Stimulated activated CD4-positive, alpha-beta T cell treated with anti-CD3 and anti-CD28 coated beads, Interleukin-4, amount 100 ng/mL, for 4 hours (primary cell): ENCODE results near the gene MS4A18.
"Not testable (repeated sequence)": the region's sequence is repeated elsewhere in the genome, so short reads cannot be mapped to it uniquely, and the experiment has no call there.

Source experiments
- DNase-seq, 2 experiments: peaks; one replicate each; pipeline ENCODE4 v3.0.0-alpha.2; 2020

MS4A18 gene

DNA sequence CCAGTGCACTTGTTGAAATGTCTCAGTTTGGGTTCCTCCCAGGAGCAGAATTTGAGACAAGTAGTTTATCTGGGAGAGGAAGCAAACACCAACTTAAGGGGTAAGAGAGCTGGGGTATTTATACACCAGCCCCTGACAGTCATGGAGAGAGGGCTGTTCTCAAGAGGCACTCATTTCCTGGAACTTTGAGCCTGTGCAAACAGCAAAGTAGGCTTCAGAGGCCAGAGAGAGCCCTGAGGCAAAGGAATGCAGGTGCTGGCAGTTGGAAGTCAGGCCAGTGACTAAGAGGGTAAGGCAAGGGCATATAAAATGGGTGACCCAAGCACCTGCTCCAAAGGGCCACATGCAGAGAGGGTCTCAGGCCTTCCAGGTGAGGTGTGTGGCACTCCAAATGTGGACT, 16.1 kb downstream of the MS4A18 start:
- no peak for DNase-seq

DNA sequence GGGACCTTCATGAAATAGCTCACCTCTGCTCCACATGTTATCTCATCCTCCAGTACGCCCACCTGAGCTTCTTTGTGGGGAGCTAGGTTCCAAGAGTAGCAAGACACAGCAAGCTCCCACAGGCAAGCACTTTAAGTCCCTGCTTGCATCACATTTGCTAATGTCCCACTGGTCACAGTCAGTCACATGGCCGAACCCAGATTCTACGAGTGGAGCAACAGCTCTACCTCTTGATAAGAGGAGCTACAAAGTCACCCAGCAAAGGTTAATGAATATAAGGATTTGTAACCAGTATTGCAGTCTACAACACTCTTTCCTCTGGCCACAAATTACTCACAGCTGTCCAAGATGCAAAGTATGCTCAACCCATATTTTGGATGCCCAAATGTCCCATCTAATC, 16.9 kb downstream of the MS4A18 start:
- no peak for DNase-seq

DNA sequence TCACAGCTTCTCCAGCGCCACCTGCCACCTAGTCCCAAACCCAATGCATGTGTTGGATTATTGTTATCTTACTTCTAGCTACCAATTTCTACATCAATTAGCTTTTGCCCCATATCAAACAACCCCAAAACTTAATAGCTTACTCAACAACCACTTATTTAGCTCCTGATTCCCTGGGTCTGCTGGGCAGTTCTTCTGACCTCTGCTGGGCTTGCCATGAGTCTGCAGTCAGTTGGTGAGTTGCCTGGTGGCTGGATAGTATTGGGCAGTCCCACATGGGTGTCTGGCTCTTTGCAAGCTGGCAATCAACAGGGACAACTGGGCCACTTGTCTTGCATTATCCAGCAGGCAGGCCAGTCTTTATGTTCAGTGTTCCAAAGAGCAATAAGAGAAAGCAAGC, 18.5 kb downstream of the MS4A18 start:
- DNase-seq, result no peak

DNA sequence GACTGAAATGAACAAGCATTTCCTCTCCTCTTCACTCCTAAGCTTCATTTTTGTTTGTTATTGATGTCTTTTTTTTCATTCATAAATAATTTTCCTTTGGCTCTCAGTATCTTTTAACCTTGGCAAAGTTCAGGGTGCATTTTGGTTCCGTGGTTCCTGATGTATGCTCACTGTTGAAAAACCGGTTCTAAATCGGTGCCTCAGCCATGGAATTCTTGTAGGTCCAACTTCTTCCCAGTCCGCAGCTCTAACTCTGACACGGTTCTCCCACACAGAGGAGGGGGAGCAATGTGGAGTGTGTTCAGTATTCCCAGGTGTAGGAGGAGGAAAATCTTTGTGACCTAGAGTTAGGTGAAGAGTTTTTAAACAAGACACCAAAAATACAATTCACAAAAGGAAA, 19.6 kb downstream of the MS4A18 start:
- DNase-seq, result no peak

DNA sequence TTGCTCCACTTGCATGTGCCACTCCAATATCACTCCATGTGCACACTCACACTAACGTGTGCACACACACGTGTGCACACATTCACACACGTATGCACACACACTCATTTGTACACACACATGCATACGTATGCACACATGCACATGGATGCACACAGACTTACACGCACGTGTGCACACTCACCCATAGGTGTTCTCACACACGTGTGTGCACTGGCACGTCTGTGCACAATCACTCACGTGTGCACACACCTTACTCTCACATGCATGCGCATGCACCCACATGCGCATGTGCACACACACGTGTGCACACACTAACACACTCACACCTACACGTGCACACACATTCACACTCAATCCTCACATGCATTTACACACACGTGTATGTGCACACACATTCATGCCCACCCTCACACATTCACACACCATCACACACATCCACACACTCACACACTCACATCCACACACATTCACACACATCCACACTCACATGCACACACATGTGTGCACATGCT, 22.9 kb downstream of the MS4A18 start:
- no peak for DNase-seq

DNA sequence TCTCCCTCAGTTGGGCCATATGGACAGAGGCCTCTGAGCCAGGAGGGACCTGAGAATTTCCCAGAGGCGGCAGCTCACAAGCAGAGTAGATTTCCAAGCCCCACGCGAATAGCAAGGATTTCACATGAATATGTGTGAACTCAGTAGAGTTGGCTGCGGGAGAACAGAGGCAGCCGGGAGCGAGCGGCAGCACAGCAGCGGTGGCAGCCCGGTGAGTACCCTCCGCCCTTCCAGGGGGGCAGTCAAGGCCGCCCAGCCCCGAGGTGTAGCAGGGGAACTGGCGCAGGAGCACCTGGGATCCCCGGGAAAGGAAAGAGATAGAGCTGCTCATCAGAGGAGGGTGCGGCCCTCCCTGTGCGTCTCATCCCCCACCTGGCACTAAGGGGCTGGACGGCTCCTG, 23.7 kb downstream of the MS4A18 start:
- no peak for DNase-seq

DNA sequence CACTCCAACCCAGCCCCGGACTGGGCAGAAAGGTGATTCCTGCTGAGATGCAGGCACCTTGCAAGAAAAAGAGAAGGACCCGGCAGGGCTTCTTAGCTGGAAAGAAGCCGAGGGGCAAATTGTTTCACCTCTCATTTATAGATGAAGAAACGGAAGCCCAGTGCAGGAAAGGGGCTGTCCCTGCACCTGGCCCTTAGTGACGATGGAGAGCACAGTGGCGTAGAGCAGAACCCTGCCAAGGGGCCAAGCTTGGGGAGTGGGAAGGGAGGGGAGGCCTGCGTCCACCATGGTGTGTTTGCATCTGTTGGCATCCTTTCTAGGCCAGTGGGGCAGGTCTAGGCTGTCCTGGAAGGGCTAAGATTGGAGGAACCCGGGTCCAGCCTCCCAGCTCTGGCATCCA, 24.3 kb downstream of the MS4A18 start:
- DNase-seq, result no peak

DNA sequence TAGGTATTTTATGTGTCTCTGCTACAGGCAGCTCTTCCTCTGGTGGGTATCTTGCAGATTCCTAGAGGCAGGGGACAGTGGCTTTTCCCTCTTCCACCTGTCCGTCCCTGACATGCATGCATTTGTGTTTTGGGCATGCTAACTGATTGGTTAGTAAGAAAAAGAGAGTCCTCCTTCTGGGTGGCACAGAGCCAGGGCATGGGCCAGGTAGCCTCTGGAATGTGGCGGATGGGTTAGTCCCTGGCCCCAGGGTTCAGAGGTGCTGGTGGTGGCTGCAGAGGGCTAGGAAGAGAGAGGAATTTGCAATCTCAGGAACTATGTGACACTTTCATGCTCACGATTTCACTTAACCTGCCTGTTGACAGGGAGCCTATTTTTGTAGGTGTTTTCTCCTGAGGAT, 26.4 kb downstream of the MS4A18 start:
- DNase-seq, result no peak

DNA sequence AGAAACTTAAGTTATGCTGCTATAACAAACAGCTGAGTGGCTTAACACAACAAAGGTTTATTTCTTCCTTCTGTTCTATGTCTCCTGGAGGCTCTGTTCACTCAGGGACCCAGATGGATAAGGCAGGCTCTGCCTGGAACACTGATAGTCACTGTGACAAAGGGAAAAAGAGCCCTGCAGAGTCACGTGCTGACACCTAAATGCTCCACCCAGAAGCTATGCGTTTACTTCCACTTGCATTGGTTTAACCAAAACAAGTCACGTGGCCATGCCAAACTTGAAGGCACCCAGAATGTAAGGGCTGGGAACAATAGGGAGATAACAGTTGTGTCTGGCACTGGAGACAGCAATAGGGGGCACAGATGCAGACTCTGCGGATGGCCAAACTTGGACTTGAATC, 28.8 kb downstream of the MS4A18 start:
- DNase-seq, result no peak

DNA sequence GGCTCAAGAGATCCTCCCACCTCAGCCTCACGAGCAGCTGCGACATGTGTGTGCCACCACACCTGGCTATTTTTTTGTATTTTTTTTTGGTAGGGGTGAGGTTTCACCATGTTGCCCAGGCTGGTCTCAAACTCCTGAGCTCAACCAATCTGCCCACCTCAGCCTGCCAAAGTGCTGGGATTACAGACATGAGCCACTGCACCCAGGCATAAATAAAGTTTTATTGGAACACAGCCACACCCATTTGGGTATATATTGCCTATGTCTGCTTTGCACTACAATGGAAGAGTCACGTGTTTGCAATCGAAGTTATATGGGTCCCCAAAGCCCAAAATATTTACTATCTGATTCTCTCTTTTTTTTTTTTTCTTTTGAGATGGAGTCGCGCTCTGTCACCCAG, 30.4 kb downstream of the MS4A18 start:
- no peak for DNase-seq

DNA sequence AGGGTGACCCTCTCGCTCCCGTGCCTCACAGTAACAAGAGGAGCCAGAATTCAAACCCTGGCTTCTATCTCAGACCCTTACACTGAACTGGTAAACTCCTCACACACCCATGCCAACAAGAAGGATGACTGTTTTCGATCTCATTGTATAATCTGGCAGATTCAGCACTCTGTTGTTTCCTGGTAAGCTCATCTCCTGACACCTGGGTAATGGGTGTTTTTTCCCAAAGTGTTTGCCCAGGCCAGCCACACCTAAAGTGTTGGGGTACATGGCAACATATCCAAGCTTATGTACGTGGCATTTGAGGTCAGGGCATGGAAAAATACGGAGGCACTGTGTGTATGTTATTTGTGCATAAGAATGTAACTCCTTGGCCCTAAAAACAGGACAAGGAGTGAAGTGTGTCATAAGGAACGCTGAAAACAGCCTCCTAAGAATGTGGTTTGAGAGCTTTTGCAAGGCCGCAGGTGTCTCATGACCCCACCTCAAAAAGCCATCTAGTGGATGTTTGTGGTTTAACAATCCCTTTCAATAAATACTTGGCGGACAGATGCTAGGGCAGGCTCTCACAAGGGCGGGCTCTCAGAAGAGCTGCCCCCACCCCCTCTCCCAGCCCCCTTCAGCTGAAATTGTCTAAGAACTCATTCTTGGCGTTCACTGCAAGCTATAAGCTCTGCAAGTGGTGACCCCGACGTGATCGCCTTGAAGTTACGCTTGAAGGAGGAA, 31.9 kb downstream of the MS4A18 start, which contains the start of gene MS4A15:
Gene MS4A15, plus strand, starts transcription at position 561 of the 726 bp plus-strand sequence. CDS start 6,867 bp downstream, outside the sequence.
- DNase-seq, result no peak

DNA sequence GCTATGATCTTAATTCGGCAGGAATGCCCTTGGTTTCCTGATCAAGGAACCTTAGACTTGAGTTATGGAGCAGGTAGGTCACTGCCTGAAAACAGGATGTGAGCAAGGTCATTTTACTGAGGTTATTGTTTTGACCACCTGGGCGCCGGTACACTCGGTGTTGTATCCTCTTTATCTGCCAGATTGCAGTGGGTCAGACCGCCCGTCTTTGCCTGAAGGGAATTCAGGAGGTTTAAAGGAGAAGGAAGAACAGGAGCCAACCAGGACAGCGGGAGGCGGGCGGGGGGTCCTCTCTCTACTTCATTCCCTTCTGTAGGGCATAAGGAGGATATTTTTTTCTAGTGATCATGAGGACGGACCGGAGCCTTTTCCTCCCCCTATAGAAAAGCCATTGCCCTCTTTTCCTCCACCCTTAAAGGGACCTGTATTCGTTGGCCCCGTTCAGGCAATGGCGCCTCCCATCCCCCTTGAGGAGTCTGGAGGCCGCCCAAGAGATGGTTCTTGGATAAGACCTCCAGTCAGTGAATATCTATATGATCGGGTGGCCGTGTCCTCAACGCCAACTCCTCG, 32.8 kb downstream of the MS4A18 start:
- no peak for DNase-seq

DNA sequence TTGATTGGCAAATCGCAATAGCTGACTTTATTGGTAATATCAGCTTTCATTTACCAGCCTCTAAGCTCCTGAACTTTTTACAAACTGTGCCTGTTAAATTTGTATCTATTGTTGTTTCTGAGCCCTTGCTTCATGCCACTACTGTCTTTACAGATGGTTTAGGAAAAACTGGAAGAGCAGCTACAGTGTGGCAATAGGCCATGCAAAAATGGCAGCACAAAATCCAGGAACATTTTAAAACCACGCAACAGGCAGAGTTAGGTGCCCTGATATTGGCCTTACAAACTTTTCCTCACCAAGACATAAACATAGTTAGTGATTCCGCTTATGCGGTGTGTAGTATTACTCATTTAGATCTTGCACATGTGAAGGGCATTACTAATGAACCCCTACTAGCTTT, 34.2 kb downstream of the MS4A18 start:
- not testable (repeated sequence) for DNase-seq

DNA sequence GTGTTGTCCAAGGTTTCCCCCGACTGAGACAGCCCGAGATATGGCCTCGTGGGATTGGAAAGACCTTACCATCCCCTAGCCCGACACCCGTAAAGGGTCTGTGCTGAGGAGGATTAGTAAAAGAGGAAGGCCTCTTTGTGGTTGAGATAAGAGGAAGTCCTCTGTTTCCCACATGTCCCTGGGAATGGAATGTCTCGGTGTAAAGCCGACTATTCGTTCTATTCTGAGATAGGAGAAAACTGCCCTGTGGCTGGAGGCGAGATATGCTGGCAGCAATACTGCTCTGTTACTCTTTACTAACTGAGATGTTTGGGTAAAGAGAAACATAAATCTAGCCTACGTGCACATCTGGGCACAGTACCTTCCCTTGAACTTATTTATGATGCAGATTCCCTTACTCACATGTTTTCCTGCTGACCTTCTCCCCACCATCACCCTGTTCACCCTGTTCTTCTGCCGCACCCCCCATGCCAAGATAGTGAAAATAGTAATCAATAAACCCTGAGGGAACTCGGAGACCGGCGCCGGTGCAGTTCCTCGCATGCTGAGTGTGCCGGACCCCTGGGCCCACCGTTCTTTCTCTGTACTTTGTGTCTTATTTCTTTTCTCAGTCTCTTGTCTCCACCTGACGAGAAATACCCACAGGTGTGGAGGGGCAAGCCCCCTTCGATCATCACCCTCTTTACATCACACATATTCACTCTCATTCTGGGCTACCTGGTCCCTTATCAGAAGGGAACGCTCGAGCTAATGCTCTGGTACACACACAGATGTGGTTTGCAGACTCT, 35.1 kb downstream of the MS4A18 start:
- DNase-seq, result not testable (repeated sequence)

DNA sequence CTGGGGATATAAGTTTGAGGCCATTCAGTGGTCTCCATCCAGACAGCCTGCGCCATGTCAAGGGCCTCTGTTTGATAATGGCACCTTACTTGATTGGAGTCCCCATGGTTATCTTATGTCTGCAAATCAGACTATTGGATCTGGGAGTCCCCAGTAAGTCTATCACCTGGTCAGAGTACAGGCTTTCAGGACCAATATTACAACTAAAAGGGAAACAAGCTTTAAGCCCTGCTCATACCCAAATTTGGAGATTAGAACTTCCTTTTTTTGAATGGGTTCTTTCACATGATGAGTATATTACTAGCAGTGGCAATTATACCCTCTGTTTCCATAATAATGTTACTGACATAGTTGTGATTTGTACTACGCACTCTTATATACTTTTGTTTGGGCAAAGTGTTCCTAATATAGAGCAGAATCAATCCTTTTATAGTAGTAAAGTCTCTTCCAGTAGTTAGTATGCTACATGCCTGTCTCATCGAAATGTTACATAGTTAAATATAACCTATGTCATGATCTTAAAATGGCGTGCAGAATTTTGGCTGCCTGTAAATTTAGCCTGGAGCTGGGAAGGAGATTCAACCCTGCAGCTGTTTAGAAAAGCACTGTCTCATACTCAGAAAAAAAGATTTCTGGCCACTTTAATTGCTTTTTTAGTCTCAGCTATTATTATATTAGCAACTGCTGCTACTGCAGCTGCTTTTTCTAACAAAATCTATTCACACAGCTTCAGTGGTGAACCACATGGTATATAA, 37.1 kb downstream of the MS4A18 start:
- no peak for DNase-seq

DNA sequence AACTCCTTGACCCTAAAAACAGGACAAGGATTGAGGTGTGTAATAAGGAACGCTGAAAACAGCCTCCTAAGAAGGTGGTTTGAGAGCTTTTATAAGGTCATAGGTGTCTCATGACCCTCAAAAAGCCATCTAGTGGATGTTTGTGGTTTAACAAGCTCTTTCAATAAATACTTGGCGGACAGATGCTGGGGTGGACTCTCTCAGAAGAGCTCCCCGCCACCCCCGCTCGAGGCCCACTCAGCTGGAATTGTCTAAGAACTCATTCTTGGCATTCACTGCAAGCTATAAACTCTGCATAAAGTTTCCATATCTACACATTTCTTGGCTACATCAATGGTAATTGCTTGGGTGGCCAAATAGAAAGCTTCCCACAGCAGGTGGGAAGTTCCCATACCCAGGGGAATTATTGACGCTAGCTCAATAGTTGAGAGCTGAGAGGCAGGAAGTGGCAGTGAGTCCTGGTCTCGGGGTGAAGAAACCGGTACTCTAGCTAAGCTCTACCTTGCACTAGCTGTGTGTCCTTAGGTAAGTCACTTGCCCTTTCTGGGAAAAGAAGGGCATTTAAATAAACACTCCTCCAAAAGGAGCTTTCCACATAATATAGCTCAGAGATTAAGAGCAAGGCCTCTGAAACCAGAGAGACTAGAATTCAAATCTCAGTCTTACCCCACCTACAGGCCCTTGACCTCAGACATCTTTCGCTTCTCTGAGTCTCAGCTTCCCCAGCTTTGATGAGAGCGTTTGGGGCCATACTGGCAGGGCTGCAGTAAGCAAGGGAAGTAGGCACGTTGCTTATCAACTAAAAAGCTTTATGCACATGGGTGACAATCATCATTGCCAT, 38.6 kb downstream of the MS4A18 start:
- no peak for DNase-seq

DNA sequence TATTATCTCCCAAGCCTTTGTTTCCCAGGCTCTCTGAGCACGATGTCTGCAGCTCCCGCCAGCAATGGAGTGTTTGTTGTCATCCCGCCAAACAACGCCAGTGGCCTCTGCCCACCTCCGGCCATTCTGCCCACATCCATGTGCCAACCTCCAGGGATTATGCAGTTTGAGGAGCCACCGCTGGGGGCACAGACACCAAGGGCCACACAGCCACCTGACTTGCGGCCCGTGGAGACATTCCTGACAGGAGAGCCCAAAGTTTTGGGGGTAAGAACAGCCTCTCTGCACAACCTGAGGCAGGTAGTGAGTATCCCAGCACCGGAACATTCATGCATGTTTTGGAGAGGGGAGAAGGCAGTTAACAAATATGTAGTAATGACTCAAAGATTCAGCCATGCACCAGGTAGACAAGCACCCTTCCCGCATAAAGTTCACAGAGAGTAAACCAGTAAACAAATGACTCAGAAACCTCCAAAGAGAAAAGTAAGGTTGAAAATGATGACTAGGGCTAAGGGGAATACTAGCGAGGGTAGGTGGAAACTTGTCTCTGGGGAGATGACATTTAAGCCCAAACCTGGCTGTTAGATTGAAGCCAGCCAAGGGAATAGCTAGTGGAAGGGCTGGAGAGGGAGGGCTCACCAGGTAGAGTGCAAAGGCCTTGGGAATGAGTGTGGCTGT, 39.3 kb downstream of the MS4A18 start:
- DNase-seq, result no peak

DNA sequence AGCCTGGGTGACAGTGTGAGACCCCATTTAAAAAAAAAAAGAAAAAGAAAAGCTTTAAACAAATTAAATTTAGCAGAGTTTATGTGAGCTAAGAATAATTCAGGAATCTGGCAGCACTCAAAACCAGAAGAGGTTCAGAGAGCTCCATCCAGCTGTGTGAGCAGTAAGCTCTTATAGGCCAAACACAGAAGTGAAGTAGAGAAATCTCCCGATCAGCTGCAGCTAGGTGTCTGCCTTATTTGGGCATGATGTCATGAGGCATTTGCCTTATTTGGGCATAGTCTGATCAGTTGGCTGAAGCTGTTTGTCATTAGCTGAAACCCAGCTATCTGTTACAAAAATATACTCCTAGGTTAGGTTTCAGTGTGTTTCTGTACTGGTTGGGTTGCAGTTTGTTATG, 40.4 kb downstream of the MS4A18 start:
- DNase-seq, result no peak

DNA sequence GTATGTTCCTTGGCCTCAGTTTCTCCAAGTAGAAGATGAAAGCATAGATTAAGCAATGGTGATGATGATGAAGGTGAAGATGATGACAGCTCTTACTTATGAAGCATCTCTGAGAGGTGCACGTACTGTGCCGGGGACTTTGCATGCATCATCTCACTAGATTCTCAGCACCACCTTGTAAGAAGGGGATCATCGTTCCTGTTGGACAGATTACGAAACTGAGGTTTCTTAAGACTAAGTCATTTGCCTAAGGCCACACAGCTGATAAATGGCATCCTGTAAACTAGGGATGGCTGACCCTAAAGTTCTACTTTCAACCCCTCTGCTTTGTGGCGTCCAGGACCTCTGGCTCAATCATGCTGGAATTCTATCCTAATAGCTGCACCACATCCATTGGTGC, 40.8 kb downstream of the MS4A18 start:
- DNase-seq, result no peak

DNA sequence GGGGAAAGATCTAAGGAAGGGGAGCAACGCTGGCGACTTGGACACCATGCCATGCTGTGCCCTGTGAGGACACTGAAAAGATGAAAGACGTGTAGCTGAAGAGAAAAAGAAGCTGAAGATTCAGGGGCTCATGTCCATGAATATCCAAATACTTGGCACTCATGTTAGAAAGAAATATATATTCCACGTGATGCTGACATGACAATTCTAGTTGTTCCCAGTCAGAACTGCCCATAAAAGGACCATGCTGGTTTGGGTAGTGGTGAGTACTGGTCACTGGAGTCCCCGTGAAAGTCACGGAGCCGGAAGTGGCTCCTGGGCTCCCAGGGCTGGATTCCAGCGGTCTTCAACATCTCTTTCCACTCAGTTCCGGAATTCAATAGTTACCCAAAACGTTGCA, 42.0 kb downstream of the MS4A18 start:
- DNase-seq, result no peak

DNA sequence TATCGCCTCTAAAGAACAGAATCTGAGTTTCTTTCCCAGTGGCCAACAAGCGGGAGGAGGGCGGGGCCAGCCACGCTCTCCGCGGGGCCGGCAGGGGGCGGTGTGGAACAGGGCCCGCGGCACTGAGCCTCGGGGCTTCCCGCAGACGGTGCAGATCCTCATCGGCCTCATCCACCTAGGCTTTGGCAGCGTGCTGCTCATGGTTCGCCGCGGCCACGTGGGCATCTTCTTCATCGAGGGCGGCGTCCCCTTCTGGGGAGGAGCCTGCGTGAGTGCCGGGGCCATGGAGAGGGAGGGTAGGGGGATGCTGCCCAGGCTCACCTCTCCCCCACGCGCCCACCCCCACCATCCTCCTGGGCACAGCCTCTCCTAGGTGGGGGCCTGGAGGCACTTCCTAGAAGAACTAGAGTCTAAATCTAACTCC, 42.9 kb downstream of the MS4A18 start:
- peak in 1 of 2 experiments; percentile 10 for DNase-seq
